Measurements from ENCODE around the gene MB.

MB gene

GRCh38 chr22:35586771-35587170, 30.4 kb downstream of the MB start:
- peaks cover 5% of the 10 kb centered on the region for H3K4me1 ChIP-seq (ENCODE audit: control insufficient read depth, insufficient read depth, low read length, unreplicated experiment)
- H3K27me3 ChIP-seq (ENCODE audit: insufficient read depth, low read length) = no peaks in the 10 kb centered on the region
- H3K79me2 ChIP-seq (ENCODE audit: control insufficient read depth, insufficient read depth, low read length, unreplicated experiment) = no peaks in the 10 kb centered on the region
- H2AFZ ChIP-seq (ENCODE audit: low read length, unreplicated experiment) = no peak overlapping the region
- no peak overlapping the region for H3K4me3 ChIP-seq (ENCODE audit: low read depth, low read length)
- no peak overlapping the region for H3K27ac ChIP-seq (ENCODE audit: low read depth, low read length)
- no peaks in the 10 kb centered on the region for H3K36me3 ChIP-seq (ENCODE audit: insufficient read depth, low read length)

GRCh38 chr22:35582861-35583670, 34.1 kb downstream of the MB start:
- H3K27me3 ChIP-seq (ENCODE audit: insufficient read depth, low read length) = no peaks in the 10 kb centered on the region
- no peak overlapping the region for H2AFZ ChIP-seq (ENCODE audit: low read length, unreplicated experiment)
- no peak overlapping the region for H3K4me3 ChIP-seq (ENCODE audit: low read depth, low read length)
- H3K27ac ChIP-seq (ENCODE audit: low read depth, low read length) = no peak overlapping the region
- no peaks in the 10 kb centered on the region for H3K79me2 ChIP-seq (ENCODE audit: control insufficient read depth, insufficient read depth, low read length, unreplicated experiment)
- H3K4me1 ChIP-seq (ENCODE audit: control insufficient read depth, insufficient read depth, low read length, unreplicated experiment) = no peaks in the 10 kb centered on the region
- no peaks in the 10 kb centered on the region for H3K36me3 ChIP-seq (ENCODE audit: insufficient read depth, low read length)

- Histone ChIP-seq H3K4me3 (ENCODE audit: low read depth, low read length) (no peak overlapping the region), H3K79me2 (ENCODE audit: control insufficient read depth, insufficient read depth, low read length, unreplicated experiment) (no peaks in the 10 kb centered on the region), H3K27ac (ENCODE audit: low read depth, low read length) (no peak overlapping the region), H2AFZ (ENCODE audit: low read length, unreplicated experiment) (no peak overlapping the region), H3K27me3 (ENCODE audit: insufficient read depth, low read length) (no peaks in the 10 kb centered on the region), H3K36me3 (ENCODE audit: insufficient read depth, low read length) (no peaks in the 10 kb centered on the region), H3K4me1 (ENCODE audit: control insufficient read depth, insufficient read depth, low read length, unreplicated experiment) (no peaks in the 10 kb centered on the region)
These were observed 34.8 kb downstream of the MB start for GRCh38 chr22:35582218-35582860.

- Histone ChIP-seq H2AFZ (ENCODE audit: low read length, unreplicated experiment) (no peak overlapping the region), H3K4me1 (ENCODE audit: control insufficient read depth, insufficient read depth, low read length, unreplicated experiment) (no peaks in the 10 kb centered on the region), H3K79me2 (ENCODE audit: control insufficient read depth, insufficient read depth, low read length, unreplicated experiment) (no peaks in the 10 kb centered on the region), H3K27ac (ENCODE audit: low read depth, low read length) (no peak overlapping the region), H3K4me3 (ENCODE audit: low read depth, low read length) (no peak overlapping the region), H3K36me3 (ENCODE audit: insufficient read depth, low read length) (no peaks in the 10 kb centered on the region), H3K27me3 (ENCODE audit: insufficient read depth, low read length) (no peaks in the 10 kb centered on the region)
These were observed 36.1 kb downstream of the MB start for GRCh38 chr22:35581023-35581413.

GRCh38 chr22:35580351-35581022, 36.6 kb downstream of the MB start:
- no peaks in the 10 kb centered on the region for H3K79me2 ChIP-seq (ENCODE audit: control insufficient read depth, insufficient read depth, low read length, unreplicated experiment)

GRCh38 chr22:35578836-35579575, 38.1 kb downstream of the MB start:
- H3K4me3 ChIP-seq (ENCODE audit: low read depth, low read length) = no peak overlapping the region
- no peaks in the 10 kb centered on the region for H3K27me3 ChIP-seq (ENCODE audit: insufficient read depth, low read length)
- H3K4me1 ChIP-seq (ENCODE audit: control insufficient read depth, insufficient read depth, low read length, unreplicated experiment) = no peaks in the 10 kb centered on the region
- H3K36me3 ChIP-seq (ENCODE audit: insufficient read depth, low read length) = no peaks in the 10 kb centered on the region
- H3K79me2 ChIP-seq (ENCODE audit: control insufficient read depth, insufficient read depth, low read length, unreplicated experiment) = no peaks in the 10 kb centered on the region
- H2AFZ ChIP-seq (ENCODE audit: low read length, unreplicated experiment) = no peak overlapping the region
- H3K27ac ChIP-seq (ENCODE audit: low read depth, low read length) = no peak overlapping the region

More at GRCh38 chr22:35580351-35581022, 36.6 kb downstream of the MB start:
- Histone ChIP-seq H3K4me3 (ENCODE audit: low read depth, low read length) (no peak overlapping the region), H2AFZ (ENCODE audit: low read length, unreplicated experiment) (no peak overlapping the region), H3K27me3 (ENCODE audit: insufficient read depth, low read length) (no peaks in the 10 kb centered on the region), H3K36me3 (ENCODE audit: insufficient read depth, low read length) (no peaks in the 10 kb centered on the region), H3K4me1 (ENCODE audit: control insufficient read depth, insufficient read depth, low read length, unreplicated experiment) (no peaks in the 10 kb centered on the region), H3K27ac (ENCODE audit: low read depth, low read length) (no peak overlapping the region)

- H3K4me1 ChIP-seq (ENCODE audit: control insufficient read depth, insufficient read depth, low read length, unreplicated experiment) = no peaks in the 10 kb centered on the region
- no peak overlapping the region for H3K4me3 ChIP-seq (ENCODE audit: low read depth, low read length)
- H3K27ac ChIP-seq (ENCODE audit: low read depth, low read length) = no peak overlapping the region
These were observed 39.1 kb downstream of the MB start for GRCh38 chr22:35577799-35578659.

GRCh38 chr22:35576671-35577070, 40.5 kb downstream of the MB start:
- Histone ChIP-seq H3K79me2 (ENCODE audit: control insufficient read depth, insufficient read depth, low read length, unreplicated experiment) (no peaks in the 10 kb centered on the region), H3K4me1 (ENCODE audit: control insufficient read depth, insufficient read depth, low read length, unreplicated experiment) (no peaks in the 10 kb centered on the region), H2AFZ (ENCODE audit: low read length, unreplicated experiment) (no peak overlapping the region), H3K4me3 (ENCODE audit: low read depth, low read length) (no peak overlapping the region), H3K27ac (ENCODE audit: low read depth, low read length) (no peak overlapping the region), H3K27me3 (ENCODE audit: insufficient read depth, low read length) (no peaks in the 10 kb centered on the region), H3K36me3 (ENCODE audit: insufficient read depth, low read length) (no peaks in the 10 kb centered on the region)

More at GRCh38 chr22:35577799-35578659, 39.1 kb downstream of the MB start:
- Histone ChIP-seq H2AFZ (ENCODE audit: low read length, unreplicated experiment) (no peak overlapping the region), H3K79me2 (ENCODE audit: control insufficient read depth, insufficient read depth, low read length, unreplicated experiment) (no peaks in the 10 kb centered on the region), H3K27me3 (ENCODE audit: insufficient read depth, low read length) (no peaks in the 10 kb centered on the region), H3K36me3 (ENCODE audit: insufficient read depth, low read length) (no peaks in the 10 kb centered on the region)

- no peaks in the 10 kb centered on the region for H3K79me2 ChIP-seq (ENCODE audit: control insufficient read depth, insufficient read depth, low read length, unreplicated experiment)
- no peak overlapping the region for H3K27ac ChIP-seq (ENCODE audit: low read depth, low read length)
- H3K27me3 ChIP-seq (ENCODE audit: insufficient read depth, low read length) = no peaks in the 10 kb centered on the region
- no peak overlapping the region for H3K4me3 ChIP-seq (ENCODE audit: low read depth, low read length)
- H3K4me1 ChIP-seq (ENCODE audit: control insufficient read depth, insufficient read depth, low read length, unreplicated experiment) = no peaks in the 10 kb centered on the region
- H2AFZ ChIP-seq (ENCODE audit: low read length, unreplicated experiment) = no peak overlapping the region
- H3K36me3 ChIP-seq (ENCODE audit: insufficient read depth, low read length) = no peaks in the 10 kb centered on the region
These were observed 41.9 kb downstream of the MB start for GRCh38 chr22:35575116-35575748.
